CD14-positive monocyte (primary cell): Measurements from ENCODE around the gene POLD4. TPM values are rescaled to one million over a fixed set of nuclear protein-coding genes. Genes with fewer than 3 reads are reported as not detected.

ENCODE experiments used
- DNase-seq, 3 donors: peaks; one replicate each; pipeline ENCODE4 v3.0.0-alpha.2; 2011 to 2022
- H2AFZ ChIP-seq: 2 replicates; pipeline ENCODE4 v1.6.0; 2012; ENCODE audit warnings: mild to moderate bottlenecking, low read depth, low read length, inconsistent platforms; ENCODE audit not compliant: insufficient read depth, poor library complexity, severe bottlenecking
- H3K27ac ChIP-seq, 2 donors: 1 replicate in 1 of 2; 2 replicates in 1 of 2; pipeline ENCODE4 v1.5.1; 2012 to 2013; ENCODE audit warnings: low read length in 2 of 2, control low read depth in 1 of 2, inconsistent platforms in 1 of 2, low read depth in 1 of 2, mild to moderate bottlenecking in 1 of 2
- H3K27me3 ChIP-seq, 2 donors: one replicate each; pipeline versions ENCODE4 v1.6.0 to v1.6.1; 2011 to 2013; ENCODE audit warnings: low read length in 2 of 2; ENCODE audit not compliant: control insufficient read depth in 2 of 2, insufficient read depth in 2 of 2
- H3K36me3 ChIP-seq, 2 donors: replicated peaks in 1 of 2; 1 replicate in 1 of 2; 2 replicates in 1 of 2; pipeline versions ENCODE4 v1.5.1 to v1.6.1; 2012 to 2013; ENCODE audit warnings: low read length in 2 of 2, control low read depth in 1 of 2, inconsistent platforms in 1 of 2, mild to moderate bottlenecking in 1 of 2; ENCODE audit not compliant: insufficient read depth in 2 of 2, control insufficient read depth in 1 of 2
- H3K4me1 ChIP-seq, 2 donors: 1 replicate in 1 of 2; 2 replicates in 1 of 2; pipeline versions ENCODE4 v1.5.1 to v1.6.1; 2012 to 2013; ENCODE audit warnings: low read length in 2 of 2, control low read depth in 1 of 2, inconsistent platforms in 1 of 2, mild to moderate bottlenecking in 1 of 2, moderate library complexity in 1 of 2; ENCODE audit not compliant: insufficient read depth in 2 of 2, control insufficient read depth in 1 of 2
- H3K4me2 ChIP-seq: replicated peaks from 2 replicates; pipeline ENCODE3; 2012; ENCODE audit warnings: low read length, moderate library complexity, mild to moderate bottlenecking; ENCODE audit not compliant: poor library complexity, severe bottlenecking; ENCODE audit errors: extremely low read depth
- H3K4me3 ChIP-seq, 3 experiments: fragments of 200-600 bp in 1 of 3; sonication (generic) in 1 of 3; replicated peaks in 1 of 3; 1 replicate in 2 of 3; 2 replicates in 1 of 3; pipeline ENCODE4 v1.5.1; 2011 to 2013; ENCODE audit warnings: low read length in 3 of 3, mild to moderate bottlenecking in 3 of 3, control low read depth in 2 of 3, low read depth in 2 of 3, inconsistent platforms in 1 of 3, moderate library complexity in 1 of 3
- H3K79me2 ChIP-seq: 2 replicates; pipeline ENCODE4 v1.6.0; 2012; ENCODE audit warnings: mild to moderate bottlenecking, control low read depth, inconsistent platforms, low read length, moderate library complexity; ENCODE audit not compliant: insufficient read depth
- H3K9ac ChIP-seq: 2 replicates; pipeline ENCODE4 v1.6.0; 2017; ENCODE audit warnings: low read length, mild to moderate bottlenecking; ENCODE audit not compliant: insufficient read depth, poor library complexity, severe bottlenecking
- H3K9me3 ChIP-seq, 2 donors: replicated peaks in 1 of 2; 1 replicate in 1 of 2; 2 replicates in 1 of 2; pipeline versions ENCODE4 v1.5.1 to v1.6.1; 2012 to 2013; ENCODE audit warnings: low read length in 2 of 2, control low read depth in 1 of 2; ENCODE audit not compliant: control insufficient read depth in 1 of 2, insufficient read depth in 1 of 2
- H4K20me1 ChIP-seq: 2 replicates; pipeline ENCODE4 v1.6.0; 2012; ENCODE audit warnings: mild to moderate bottlenecking, low read length, control low read depth, moderate library complexity; ENCODE audit not compliant: insufficient read depth
- H3K27ac Mint-ChIP-seq, 7 donors: one replicate each; pipeline ENCODE4 v1.8.0; 2020; ENCODE audit warnings: mild to moderate bottlenecking in 7 of 7, mixed read lengths in 7 of 7, moderate library complexity in 6 of 7, inconsistent platforms in 2 of 7
- H3K27me3 Mint-ChIP-seq, 3 donors: one replicate each; pipeline ENCODE4 v1.8.0; 2021 to 2022; ENCODE audit warnings: low read depth in 3 of 3, mild to moderate bottlenecking in 3 of 3, mixed read lengths in 3 of 3, moderate library complexity in 3 of 3, inconsistent platforms in 1 of 3
- H3K36me3 Mint-ChIP-seq, 2 donors: one replicate each; pipeline ENCODE4 v1.8.0; 2020; ENCODE audit warnings: mixed read lengths in 2 of 2, inconsistent platforms in 1 of 2, mild to moderate bottlenecking in 1 of 2
- H3K4me1 Mint-ChIP-seq: one replicate; pipeline ENCODE4 v1.8.0; 2020; ENCODE audit warnings: mild to moderate bottlenecking, mixed read lengths
- H3K4me3 Mint-ChIP-seq, 2 donors: one replicate each; pipeline ENCODE4 v1.8.0; 2020; ENCODE audit warnings: mild to moderate bottlenecking in 2 of 2, mixed read lengths in 2 of 2, moderate library complexity in 1 of 2
- H3K9me3 Mint-ChIP-seq, 7 donors: one replicate each; pipeline ENCODE4 v1.8.0; 2020 to 2022; ENCODE audit warnings: mixed read lengths in 7 of 7, mild to moderate bottlenecking in 6 of 7, moderate library complexity in 6 of 7, inconsistent platforms in 2 of 7
- WGBS: methylation state at CpG from one replicate; pipeline ENCODE4 v1.1.5; 2013; ENCODE audit warnings: missing lambda C conversion rate; ENCODE audit not compliant: insufficient coverage; 5-methylcytosine and 5-hydroxymethylcytosine counted together
- intact Hi-C, 2 donors: fragments of 100-400 bp; cut with micrococcal nuclease; formaldehyde crosslinking; loops; one replicate each; pipeline versions ENCODE4 v1.15.0 to v1.15.1; 2023
- polyA plus RNA-seq, 3 donors: library from polyadenylated mRNA; depleted of rRNA in 1 of 3; unstranded in 2 of 3; stranded (reverse) in 1 of 3; fragments of 300-500 nt in 2 of 3; fragments of >200 nt in 1 of 3; fragmentation: Illumina TruSeq in 2 of 3; gene quantifications; 1 replicate in 2 of 3; 2 replicates in 1 of 3; pipeline ENCODE4 v1.2.3, GENCODE V29; 2012 to 2021
- TF ChIP-seq, protein P1 (sequence below): fragments of 200-600 bp; IDR thresholded peaks from one replicate; pipeline ENCODE4 v1.8.0; 2022; ENCODE audit warnings: antibody characterized with exemption, mild to moderate bottlenecking

Gene POLD4
- polyA plus RNA-seq, 3 donors = 157 to 205 (median 176) TPM

DNA sequence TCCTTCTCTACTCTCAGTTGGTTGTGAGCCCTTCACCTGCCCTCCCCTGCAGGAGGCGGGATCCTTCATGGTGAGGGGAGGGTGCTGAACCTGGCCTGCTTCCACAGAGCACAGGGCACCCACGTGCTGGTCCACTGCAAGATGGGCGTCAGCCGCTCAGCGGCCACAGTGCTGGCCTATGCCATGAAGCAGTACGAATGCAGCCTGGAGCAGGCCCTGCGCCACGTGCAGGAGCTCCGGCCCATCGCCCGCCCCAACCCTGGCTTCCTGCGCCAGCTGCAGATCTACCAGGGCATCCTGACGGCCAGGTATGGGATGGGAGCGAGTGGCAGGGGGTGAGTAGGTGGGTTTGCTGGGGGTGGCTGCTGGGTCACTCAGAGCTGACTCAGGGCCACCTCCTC lies 43.7 kb downstream of the POLD4 start:
- Histone ChIP-seq H3K9ac (no peak overlapping the region), H3K9me3 (no peaks in the 10 kb centered on the region), H3K4me3 (no peak overlapping the region), H3K27ac (no peak overlapping the region), H3K4me1 (peaks cover 24 to 32% of the 10 kb centered on the region in 2 donors), H4K20me1 (peaks cover 27% of the 10 kb centered on the region), H3K27me3 (no peaks in the 10 kb centered on the region), H3K36me3 (peaks cover 49 to 52% of the 10 kb centered on the region in 2 donors), H3K79me2 (peaks cover 2% of the 10 kb centered on the region), H2AFZ (no peak overlapping the region), H3K4me2 (no peak overlapping the region)
- H3K4me1 Mint-ChIP-seq = peaks cover 36% of the 10 kb centered on the region
- TF ChIP-seq, protein P1, sequence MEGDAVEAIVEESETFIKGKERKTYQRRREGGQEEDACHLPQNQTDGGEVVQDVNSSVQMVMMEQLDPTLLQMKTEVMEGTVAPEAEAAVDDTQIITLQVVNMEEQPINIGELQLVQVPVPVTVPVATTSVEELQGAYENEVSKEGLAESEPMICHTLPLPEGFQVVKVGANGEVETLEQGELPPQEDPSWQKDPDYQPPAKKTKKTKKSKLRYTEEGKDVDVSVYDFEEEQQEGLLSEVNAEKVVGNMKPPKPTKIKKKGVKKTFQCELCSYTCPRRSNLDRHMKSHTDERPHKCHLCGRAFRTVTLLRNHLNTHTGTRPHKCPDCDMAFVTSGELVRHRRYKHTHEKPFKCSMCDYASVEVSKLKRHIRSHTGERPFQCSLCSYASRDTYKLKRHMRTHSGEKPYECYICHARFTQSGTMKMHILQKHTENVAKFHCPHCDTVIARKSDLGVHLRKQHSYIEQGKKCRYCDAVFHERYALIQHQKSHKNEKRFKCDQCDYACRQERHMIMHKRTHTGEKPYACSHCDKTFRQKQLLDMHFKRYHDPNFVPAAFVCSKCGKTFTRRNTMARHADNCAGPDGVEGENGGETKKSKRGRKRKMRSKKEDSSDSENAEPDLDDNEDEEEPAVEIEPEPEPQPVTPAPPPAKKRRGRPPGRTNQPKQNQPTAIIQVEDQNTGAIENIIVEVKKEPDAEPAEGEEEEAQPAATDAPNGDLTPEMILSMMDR = no peak
- no peak for DNase-seq
- H3K36me3 Mint-ChIP-seq = peaks cover 44 to 67% of the 10 kb centered on the region in 2 donors
- H3K27me3 Mint-ChIP-seq = no peaks in the 10 kb centered on the region
- no peak overlapping the region for H3K27ac Mint-ChIP-seq
- no peak overlapping the region for H3K4me3 Mint-ChIP-seq
- intact Hi-C loops = no loop called here
- 98% methylated on average over 12 of the region's 14 CpGs for WGBS
- no peaks in the 10 kb centered on the region for H3K9me3 Mint-ChIP-seq

DNA sequence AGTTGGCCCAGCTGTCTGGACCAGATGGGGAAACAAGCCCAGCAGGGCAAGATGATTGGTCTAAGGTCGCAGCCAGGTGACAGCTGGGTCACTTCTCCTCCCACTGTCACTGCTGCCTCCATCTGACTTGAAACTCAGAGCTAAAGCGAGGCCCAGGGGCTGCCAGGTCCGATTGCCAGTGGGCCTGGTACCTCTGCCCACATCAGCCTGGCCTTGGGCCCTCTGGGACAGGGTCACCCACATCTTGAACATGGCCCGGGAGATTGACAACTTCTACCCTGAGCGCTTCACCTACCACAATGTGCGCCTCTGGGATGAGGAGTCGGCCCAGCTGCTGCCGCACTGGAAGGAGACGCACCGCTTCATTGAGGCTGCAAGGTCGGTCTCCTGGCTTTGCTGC lies 44.2 kb downstream of the POLD4 start:
- H4K20me1 ChIP-seq = peaks cover 32% of the 10 kb centered on the region
- no peak overlapping the region for H3K4me3 Mint-ChIP-seq
- H3K9ac ChIP-seq = no peak overlapping the region
- H3K9me3 ChIP-seq = no peaks in the 10 kb centered on the region
- H3K27me3 ChIP-seq = no peaks in the 10 kb centered on the region
- intact Hi-C loops = no loop called here
- H3K27ac ChIP-seq = no peak overlapping the region
- H3K4me1 ChIP-seq = peaks cover 29 to 33% of the 10 kb centered on the region in 2 donors
- peaks cover 37% of the 10 kb centered on the region for H3K4me1 Mint-ChIP-seq
- H3K79me2 ChIP-seq = peaks cover 7% of the 10 kb centered on the region
- no peaks in the 10 kb centered on the region for H3K9me3 Mint-ChIP-seq
- H3K27me3 Mint-ChIP-seq = no peaks in the 10 kb centered on the region
- no peak overlapping the region for H3K27ac Mint-ChIP-seq
- no peak for DNase-seq
- H3K4me2 ChIP-seq = no peak overlapping the region
- no peak overlapping the region for H2AFZ ChIP-seq
- TF ChIP-seq, protein P1 = no peak
- 97% methylated on average over 11 of the region's 11 CpGs for WGBS
- H3K36me3 Mint-ChIP-seq = peaks cover 44 to 68% of the 10 kb centered on the region in 2 donors
- H3K4me3 ChIP-seq = no peak overlapping the region
- peaks cover 49 to 52% of the 10 kb centered on the region in 2 donors for H3K36me3 ChIP-seq
